Activated CD8-positive, alpha-beta memory T cell treated with anti-CD3 and anti-CD28 coated beads, Interleukin-2, amount 10 ng/mL, durations not matched to agents 7 days and 5 days (primary cell): ENCODE data around the gene ATP5F1E. TPM values are rescaled to one million over a fixed set of nuclear protein-coding genes. Genes with fewer than 3 reads are reported as not detected.

Experiments
- ATAC-seq: fragments of 150-1000 bp; cut with Tn5 transposase; one replicate; pipeline ENCODE4 v1.10.0; 2021; ENCODE audit warnings: moderate library complexity
- CTCF ChIA-PET: fragments of 350-600 bp; sonication (Branson Sonifier 250); formaldehyde crosslinking; loops from one replicate; lab custom pipeline; 2021; ENCODE audit warnings: antibody characterized with exemption; lab: Charles Lee
- DNase-seq: peaks from one replicate; pipeline ENCODE4 v3.0.0-alpha.2; 2020
- H3K27ac Mint-ChIP-seq: one replicate; pipeline ENCODE4 v1.8.0; 2021; ENCODE audit warnings: mild to moderate bottlenecking, mixed read lengths
- H3K27me3 Mint-ChIP-seq: one replicate; pipeline ENCODE4 v1.8.0; 2021; ENCODE audit warnings: mixed read lengths
- H3K36me3 Mint-ChIP-seq: one replicate; pipeline ENCODE4 v1.8.0; 2021; ENCODE audit warnings: mild to moderate bottlenecking, mixed read lengths
- H3K4me1 Mint-ChIP-seq: one replicate; pipeline ENCODE4 v1.8.0; 2021; ENCODE audit warnings: mixed read lengths
- H3K4me3 Mint-ChIP-seq: one replicate; pipeline ENCODE4 v1.8.0; 2021; ENCODE audit warnings: mild to moderate bottlenecking, moderate library complexity, mixed read lengths
- H3K9me3 Mint-ChIP-seq: one replicate; pipeline ENCODE4 v1.8.0; 2022; ENCODE audit warnings: low read depth, mixed read lengths
- total RNA-seq, 2 experiments: library from RNA; stranded (reverse); gene quantifications; one replicate each; pipeline ENCODE4 v1.2.3, GENCODE V29; 2021

The ATP5F1E gene
- total RNA-seq = 10 to 100 TPM; 78.3 to 80.8 TPM

DNA sequence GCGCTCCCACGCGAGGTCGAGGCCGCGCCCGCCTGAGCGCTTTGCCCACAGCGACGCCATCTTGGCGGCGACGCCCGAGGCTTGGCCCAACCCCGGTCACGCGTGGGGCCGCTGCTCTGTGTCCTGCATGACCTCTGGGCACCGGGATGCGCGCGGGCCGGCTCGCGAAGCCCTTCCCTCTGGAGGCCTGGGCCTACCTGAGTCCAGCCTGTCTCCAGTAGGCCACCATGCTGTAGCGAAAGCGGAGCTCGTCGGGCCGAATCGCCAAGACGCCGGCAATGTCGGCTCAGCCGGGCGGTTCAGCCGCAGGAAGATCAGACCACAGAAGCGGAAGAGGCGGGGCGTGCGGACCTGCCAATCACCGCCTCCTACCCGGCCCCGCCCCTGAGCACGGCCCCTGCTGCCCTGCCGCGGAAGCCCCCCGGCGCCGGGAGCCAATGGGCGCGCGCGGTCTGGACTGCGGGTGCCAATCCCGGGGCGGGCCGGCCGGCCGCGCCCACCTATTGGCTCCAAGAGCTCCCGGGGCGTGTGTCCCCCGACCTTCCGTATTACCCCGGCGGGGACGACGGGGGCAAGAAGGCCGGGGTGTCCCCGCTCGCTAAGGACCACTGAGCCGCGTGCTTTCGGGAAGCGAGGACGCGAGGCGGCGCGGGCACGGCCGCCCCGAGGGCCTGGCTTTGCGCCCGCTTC lies at the start of gene ATP5F1E:
ATP5F1E (minus strand) TSS at position 313 of the 690 bp plus-strand sequence; CDS start at position 229, 84 bp downstream.
- CTCF ChIA-PET = interaction anchor here (0.8 to 1.6 kb wide), 15 partner anchors 9 to 381 kb away, joined by 3 to 8 read pairs (median 3); partner anchors contain the start of genes GNAS and STX16
- peak; percentile 98 for ATAC-seq
- peaks cover 62% of the 10 kb centered on the region for H3K36me3 Mint-ChIP-seq

DNA sequence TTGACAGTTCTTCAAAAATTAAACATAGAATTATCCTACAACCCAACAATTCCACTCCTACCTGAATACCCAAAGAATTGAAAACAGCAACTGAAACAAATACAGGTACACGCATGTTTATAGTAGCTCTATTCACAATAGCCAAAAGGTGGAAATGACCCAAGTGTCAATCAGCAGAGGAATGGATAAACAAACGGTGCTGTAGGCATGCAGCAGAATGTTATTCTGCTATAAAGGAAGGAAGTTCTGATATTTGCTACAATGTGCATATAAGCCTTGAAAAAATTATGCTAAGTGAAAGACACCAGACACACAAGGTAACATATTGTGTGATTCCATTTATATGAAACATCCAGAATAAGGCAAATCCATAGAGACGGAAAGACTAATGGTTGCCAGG lies 48.9 kb upstream of the ATP5F1E start:
- ATAC-seq (no peak), DNase-seq (no peak)
- Mint-ChIP-seq H3K4me1 (peaks cover 14% of the 10 kb centered on the region), H3K9me3 (no peaks in the 10 kb centered on the region), H3K4me3 (no peak overlapping the region), H3K27ac (no peak overlapping the region), H3K27me3 (peaks cover 42% of the 10 kb centered on the region), H3K36me3 (no peaks in the 10 kb centered on the region)
- CTCF ChIA-PET = no interaction called here

More for the DNA sequence above, at the start of gene ATP5F1E:
- Mint-ChIP-seq H3K9me3 (no peaks in the 10 kb centered on the region), H3K27ac (peak within 1 kb of the TSS; percentile 95), H3K4me1 (peaks cover 71% of the 10 kb centered on the region), H3K4me3 (peak within 1 kb of the TSS; percentile 90), H3K27me3 (no peaks in the 10 kb centered on the region)
- DNase-seq = peak; percentile 97

DNA sequence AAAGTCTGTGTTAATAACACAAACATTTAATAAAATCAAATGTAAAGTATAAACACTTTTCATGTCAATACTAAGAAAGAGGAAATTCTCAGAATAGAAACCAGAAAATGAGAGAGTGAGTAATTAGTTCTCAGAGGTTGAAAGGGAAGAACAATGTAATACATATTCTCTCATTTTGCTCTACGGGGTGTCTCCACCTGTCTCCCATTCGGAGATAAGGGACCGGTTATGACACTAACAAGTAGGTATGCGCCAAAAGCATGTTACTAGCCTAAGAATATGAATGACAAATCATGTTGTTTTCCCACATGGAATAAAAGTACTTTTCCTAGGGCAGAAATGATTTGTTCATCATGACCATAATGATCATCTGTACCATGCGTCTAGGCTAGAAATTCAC lies 46.1 kb upstream of the ATP5F1E start:
- no peak for ATAC-seq
- CTCF ChIA-PET = no interaction called here
- H3K27ac Mint-ChIP-seq = no peak overlapping the region
- no peaks in the 10 kb centered on the region for H3K36me3 Mint-ChIP-seq
- no peak overlapping the region for H3K4me3 Mint-ChIP-seq
- H3K4me1 Mint-ChIP-seq = peaks cover 28% of the 10 kb centered on the region
- peaks cover 54% of the 10 kb centered on the region for H3K27me3 Mint-ChIP-seq
- H3K9me3 Mint-ChIP-seq = no peaks in the 10 kb centered on the region
- DNase-seq = no peak

DNA sequence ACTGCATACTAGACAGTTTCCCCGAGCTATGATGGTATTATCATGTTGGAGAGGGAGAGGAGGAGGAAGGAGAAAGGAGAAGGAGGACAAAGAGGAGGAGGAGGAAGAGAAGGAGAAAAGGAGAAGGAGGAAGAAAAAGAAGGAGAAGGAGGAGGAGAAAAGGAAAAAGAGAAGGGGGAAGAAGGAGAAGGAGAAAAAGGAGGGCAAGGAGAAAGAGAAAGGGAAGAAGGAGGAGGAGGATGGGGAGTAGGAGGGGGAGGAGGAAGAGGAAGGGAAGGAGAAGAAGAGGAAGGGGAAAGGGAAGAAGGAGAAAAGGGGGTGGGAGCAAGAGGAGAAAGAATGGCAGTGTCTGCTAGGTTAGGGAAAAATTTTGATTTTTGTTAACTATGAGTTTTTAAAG lies 45.6 kb upstream of the ATP5F1E start:
- DNase-seq (no peak), ATAC-seq (no peak)
- no peak overlapping the region for H3K4me3 Mint-ChIP-seq
- H3K4me1 Mint-ChIP-seq = peaks cover 28% of the 10 kb centered on the region
- CTCF ChIA-PET = no interaction called here
- H3K27me3 Mint-ChIP-seq = peaks cover 55% of the 10 kb centered on the region
- no peak overlapping the region for H3K27ac Mint-ChIP-seq
- H3K9me3 Mint-ChIP-seq = no peaks in the 10 kb centered on the region
- H3K36me3 Mint-ChIP-seq = no peaks in the 10 kb centered on the region

DNA sequence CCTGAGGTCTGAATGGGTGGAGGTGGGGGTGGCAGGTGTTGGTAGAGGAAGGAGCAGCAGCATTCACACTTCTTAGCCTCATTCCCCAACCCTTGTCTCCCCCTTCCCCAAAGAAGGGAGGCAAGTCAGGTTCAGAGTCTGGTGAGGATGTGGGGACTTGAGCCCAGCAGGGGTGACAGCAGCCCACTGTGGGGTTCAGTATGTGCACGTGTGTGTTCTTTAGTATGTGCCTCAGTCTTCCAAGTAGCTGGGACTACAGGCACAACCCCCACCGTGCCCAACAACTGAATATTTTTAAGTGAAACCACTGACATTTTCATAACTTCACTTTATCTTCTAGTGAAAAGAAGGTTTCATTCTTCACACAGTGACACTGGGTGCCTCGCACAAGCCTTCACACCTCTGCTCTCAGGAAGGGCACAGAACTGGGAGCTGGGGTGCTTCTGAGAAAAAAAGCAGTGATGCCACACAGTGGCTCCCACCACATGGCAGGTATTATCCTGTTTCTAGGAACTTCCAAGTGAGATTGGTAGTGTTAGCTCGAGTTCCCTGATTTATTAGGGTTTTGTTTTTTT lies 43.9 kb upstream of the ATP5F1E start:
- ATAC-seq (peak; percentile 53), DNase-seq (no peak)
- H3K27me3 Mint-ChIP-seq = peaks cover 56% of the 10 kb centered on the region
- no peaks in the 10 kb centered on the region for H3K36me3 Mint-ChIP-seq
- CTCF ChIA-PET = interaction anchor here (0.6 to 1.4 kb wide), 5 partner anchors 12 to 496 kb away, joined by 3 read pairs; no protein-coding TSS in a partner anchor
- peaks cover 28% of the 10 kb centered on the region for H3K4me1 Mint-ChIP-seq
- no peaks in the 10 kb centered on the region for H3K9me3 Mint-ChIP-seq
- no peak overlapping the region for H3K4me3 Mint-ChIP-seq
- no peak overlapping the region for H3K27ac Mint-ChIP-seq

DNA sequence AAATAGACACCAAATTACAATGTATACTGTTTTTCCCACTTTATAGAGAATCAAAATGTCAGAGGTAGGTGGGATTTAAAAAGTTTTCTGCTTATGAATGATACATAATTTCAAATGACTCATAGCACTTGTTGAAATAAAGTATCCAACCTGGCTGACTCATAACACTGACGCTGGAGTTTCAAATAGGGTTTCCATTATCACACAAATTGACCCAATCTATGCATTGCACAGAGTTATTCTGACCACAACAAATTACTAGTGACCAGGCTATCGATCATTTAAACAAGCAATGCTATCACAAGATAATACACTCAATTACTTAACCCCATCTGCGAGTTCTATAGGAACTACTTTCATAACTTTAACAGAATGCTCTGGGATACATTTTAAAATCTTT lies 42.3 kb upstream of the ATP5F1E start:
- H3K36me3 Mint-ChIP-seq = no peaks in the 10 kb centered on the region
- H3K9me3 Mint-ChIP-seq = no peaks in the 10 kb centered on the region
- ATAC-seq (peak; percentile 45), DNase-seq (no peak)
- no peak overlapping the region for H3K4me3 Mint-ChIP-seq
- peaks cover 28% of the 10 kb centered on the region for H3K4me1 Mint-ChIP-seq
- CTCF ChIA-PET = no interaction called here
- peaks cover 58% of the 10 kb centered on the region for H3K27me3 Mint-ChIP-seq
- H3K27ac Mint-ChIP-seq = no peak overlapping the region

DNA sequence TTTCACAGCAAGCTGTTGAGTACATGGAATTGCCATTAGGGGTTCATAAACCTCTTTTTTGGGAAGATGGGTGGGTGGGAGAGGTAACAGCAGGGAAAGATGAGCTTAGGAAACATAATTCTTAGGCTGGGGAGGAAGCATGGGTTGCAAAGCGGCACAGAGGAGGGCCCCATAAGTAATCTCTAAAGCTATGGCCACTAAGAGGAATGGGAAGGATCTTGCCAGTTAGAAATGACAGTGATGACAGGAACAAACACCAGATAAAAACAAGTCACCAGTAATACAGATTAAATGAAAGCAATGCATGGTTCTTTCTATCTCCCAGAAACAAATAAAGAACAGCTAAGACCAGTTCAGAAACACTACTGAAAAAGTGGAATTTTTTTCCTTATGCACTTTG lies 41.4 kb upstream of the ATP5F1E start:
- Mint-ChIP-seq H3K27ac (no peak overlapping the region), H3K36me3 (no peaks in the 10 kb centered on the region), H3K4me3 (no peak overlapping the region), H3K9me3 (no peaks in the 10 kb centered on the region), H3K27me3 (peaks cover 54% of the 10 kb centered on the region), H3K4me1 (peaks cover 28% of the 10 kb centered on the region)
- CTCF ChIA-PET = interaction anchor here (1.3 kb wide), 1 partner anchor 14 kb away, joined by 3 read pairs; no protein-coding TSS in a partner anchor
- DNase-seq (no peak), ATAC-seq (no peak)

DNA sequence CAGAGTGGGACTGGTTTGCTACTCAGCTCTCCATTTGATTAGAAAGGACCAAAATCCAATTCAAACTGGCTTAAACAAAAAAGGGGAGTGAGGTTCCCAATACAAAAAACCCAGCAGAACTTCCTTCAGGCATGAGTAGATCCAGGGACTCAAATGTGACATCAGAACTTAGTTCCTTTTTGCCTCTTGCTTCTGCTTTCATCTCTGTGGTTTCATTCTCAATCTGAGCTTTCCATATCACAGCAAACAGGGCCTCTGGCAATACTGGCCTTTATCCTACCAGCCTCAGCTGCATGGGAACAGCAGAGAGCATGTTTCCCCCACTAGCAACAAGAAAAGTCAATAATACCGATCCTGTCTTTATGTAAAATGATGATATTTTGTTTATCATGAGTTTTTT lies 39.1 kb upstream of the ATP5F1E start:
- CTCF ChIA-PET = interaction anchor here (0.7 to 1.1 kb wide), 2 partner anchors 15 to 332 kb away, joined by 3 read pairs; no protein-coding TSS in a partner anchor
- Mint-ChIP-seq H3K4me3 (no peak overlapping the region), H3K36me3 (no peaks in the 10 kb centered on the region), H3K27ac (no peak overlapping the region), H3K4me1 (peaks cover 16% of the 10 kb centered on the region), H3K27me3 (peaks cover 63% of the 10 kb centered on the region), H3K9me3 (no peaks in the 10 kb centered on the region)
- no peak for DNase-seq
- ATAC-seq = no peak

DNA sequence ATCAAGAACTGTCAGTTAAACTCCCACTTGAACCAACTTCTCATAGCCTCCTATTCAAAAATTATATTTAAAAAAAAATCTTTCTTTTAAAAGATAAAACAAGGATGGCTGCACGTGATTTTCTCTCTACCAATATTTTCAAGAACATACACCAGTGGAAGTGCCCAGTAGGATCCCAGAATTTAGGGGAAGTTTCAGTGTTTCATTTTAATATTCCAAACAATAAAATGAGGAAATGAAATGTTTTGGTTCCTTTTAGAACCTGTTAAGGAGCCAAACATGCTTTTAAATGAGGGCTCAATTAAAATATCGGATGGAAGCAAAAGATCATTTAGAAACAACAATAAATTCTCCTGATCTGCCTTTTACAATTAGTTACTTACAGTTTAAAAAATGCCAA lies 36.9 kb upstream of the ATP5F1E start:
- no peaks in the 10 kb centered on the region for H3K9me3 Mint-ChIP-seq
- DNase-seq = no peak
- CTCF ChIA-PET = no interaction called here
- no peaks in the 10 kb centered on the region for H3K36me3 Mint-ChIP-seq
- ATAC-seq = no peak
- H3K4me1 Mint-ChIP-seq = no peaks in the 10 kb centered on the region
- no peak overlapping the region for H3K27ac Mint-ChIP-seq
- H3K4me3 Mint-ChIP-seq = no peak overlapping the region
- peaks cover 51% of the 10 kb centered on the region for H3K27me3 Mint-ChIP-seq

DNA sequence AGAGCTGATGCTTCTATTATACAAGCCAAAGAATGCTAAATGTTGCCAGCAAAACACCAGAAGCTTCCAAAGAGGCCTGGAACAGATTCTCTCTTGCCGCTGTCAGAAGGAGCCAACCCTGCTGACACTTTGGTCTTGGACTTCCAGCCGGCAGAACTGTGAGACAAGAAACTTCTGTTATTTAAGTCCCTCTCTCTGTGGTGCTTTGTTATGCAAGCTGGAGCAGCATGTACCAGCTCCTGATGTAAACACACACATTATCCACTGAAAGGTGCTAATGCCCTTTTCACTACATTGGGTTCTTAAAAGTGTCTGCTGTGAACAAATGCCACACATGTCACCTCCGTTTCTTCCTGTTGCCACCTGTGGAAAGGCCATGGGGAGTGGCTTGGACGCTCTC lies 36.4 kb upstream of the ATP5F1E start:
- H3K4me1 Mint-ChIP-seq = no peaks in the 10 kb centered on the region
- CTCF ChIA-PET = no interaction called here
- H3K4me3 Mint-ChIP-seq = no peak overlapping the region
- ATAC-seq (no peak), DNase-seq (no peak)
- H3K36me3 Mint-ChIP-seq = no peaks in the 10 kb centered on the region
- H3K9me3 Mint-ChIP-seq = no peaks in the 10 kb centered on the region
- no peak overlapping the region for H3K27ac Mint-ChIP-seq
- H3K27me3 Mint-ChIP-seq = peaks cover 51% of the 10 kb centered on the region

DNA sequence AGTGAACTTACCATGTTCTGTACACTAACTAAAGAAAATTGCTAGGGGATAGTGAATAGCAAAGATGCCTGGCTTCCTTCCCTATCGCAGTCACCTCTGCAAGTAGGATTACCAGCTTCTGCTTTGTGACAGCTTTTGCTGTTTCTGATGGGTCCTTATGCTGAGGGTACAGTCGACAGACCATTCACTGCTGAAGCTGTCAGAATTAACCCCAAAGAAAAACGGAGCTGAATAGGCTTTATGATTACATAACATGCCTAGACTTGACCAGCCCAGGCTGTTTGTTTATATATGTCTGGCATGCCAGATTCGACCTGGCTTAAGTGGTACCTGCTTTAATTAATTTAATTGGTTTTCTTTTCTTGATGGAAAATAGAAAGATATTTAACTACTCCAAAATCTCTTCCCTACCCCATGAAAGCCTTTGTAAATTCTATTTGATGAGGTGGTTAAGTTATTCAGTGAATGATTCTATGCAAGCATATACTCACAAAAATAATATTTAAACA lies 32.1 kb upstream of the ATP5F1E start:
- Mint-ChIP-seq H3K27me3 (peaks cover 44% of the 10 kb centered on the region), H3K9me3 (no peaks in the 10 kb centered on the region), H3K27ac (no peak overlapping the region), H3K4me3 (no peak overlapping the region), H3K4me1 (no peaks in the 10 kb centered on the region), H3K36me3 (no peaks in the 10 kb centered on the region)
- ATAC-seq (no peak), DNase-seq (no peak)
- CTCF ChIA-PET = interaction anchor here (1.2 kb wide), 1 partner anchor 24 kb away, joined by 4 read pairs; no protein-coding TSS in a partner anchor

DNA sequence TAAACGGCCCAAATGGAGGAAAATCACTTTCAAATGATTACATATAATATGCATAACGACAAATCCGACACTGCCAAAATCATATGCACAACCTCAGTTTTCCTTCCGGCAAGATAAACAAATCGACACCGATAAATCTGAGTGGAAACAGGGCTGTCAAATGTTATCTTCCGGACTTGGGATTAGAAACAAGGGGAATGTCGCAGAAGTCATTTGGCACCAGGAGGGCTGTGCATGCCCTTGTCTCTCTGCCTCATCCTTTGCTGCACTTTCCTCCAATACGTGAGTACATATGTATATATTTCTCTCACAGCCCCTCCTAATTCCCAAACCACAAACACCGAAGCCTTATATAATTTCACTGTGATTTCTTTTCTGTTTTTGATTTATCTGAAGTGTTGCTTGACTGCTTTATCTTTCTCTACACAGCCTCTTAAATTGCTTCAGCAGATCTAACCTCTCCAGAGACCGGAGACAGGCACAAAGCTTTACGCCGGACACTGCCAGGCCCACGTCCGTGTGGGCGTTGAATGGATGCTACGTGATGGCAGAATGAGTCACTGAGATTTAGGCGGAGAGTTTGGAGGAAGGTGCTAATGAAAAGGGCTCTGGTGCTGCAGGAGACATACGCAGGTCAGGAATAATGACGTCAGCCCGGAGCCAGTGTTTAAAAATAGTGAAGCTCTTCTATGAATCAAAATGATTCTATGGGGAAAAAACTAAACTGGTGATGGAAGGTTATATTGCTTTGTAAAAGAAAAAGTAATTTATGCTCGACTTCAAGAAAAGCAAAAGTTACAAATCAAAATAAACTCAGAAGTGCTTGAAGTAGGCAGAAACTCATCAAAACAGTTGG lies 31.5 kb upstream of the ATP5F1E start:
- peaks cover 44% of the 10 kb centered on the region for H3K27me3 Mint-ChIP-seq
- CTCF ChIA-PET = no interaction called here
- no peak overlapping the region for H3K27ac Mint-ChIP-seq
- no peaks in the 10 kb centered on the region for H3K4me1 Mint-ChIP-seq
- H3K9me3 Mint-ChIP-seq = no peaks in the 10 kb centered on the region
- ATAC-seq (no peak), DNase-seq (no peak)
- no peak overlapping the region for H3K4me3 Mint-ChIP-seq
- no peaks in the 10 kb centered on the region for H3K36me3 Mint-ChIP-seq

DNA sequence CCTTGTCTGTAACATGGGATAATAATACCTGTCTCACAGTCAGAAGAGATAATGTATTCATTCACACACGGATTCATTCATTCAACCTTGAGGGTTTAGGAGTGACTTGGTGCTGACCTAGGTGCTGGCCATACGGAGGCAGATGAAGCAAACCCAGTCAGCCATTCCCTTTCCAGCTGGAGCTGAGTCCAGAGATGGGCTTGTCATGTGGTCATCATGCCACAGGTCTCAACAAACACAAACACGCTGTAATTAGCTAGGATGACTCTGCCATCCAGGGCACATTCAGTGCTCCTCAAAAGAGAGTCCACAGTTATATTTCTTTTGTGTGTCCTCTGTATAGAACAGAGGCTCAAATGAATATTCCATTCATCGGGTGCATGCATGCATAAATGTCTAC lies 29.9 kb upstream of the ATP5F1E start:
- CTCF ChIA-PET = no interaction called here
- Mint-ChIP-seq H3K36me3 (no peaks in the 10 kb centered on the region), H3K4me3 (no peak overlapping the region), H3K9me3 (no peaks in the 10 kb centered on the region), H3K27me3 (peaks cover 35% of the 10 kb centered on the region), H3K27ac (no peak overlapping the region), H3K4me1 (no peaks in the 10 kb centered on the region)
- DNase-seq (no peak), ATAC-seq (no peak)
